Measurements from ENCODE around the gene PSMB10.

GRCh38 chr16:67943619-67944504, 7.2 kb upstream of the PSMB10 start, which contains the start of gene LCAT:
- TF ChIP-seq CTCF (conservative IDR thresholded peaks at IDR 0.05) (no peak), EZH2 (IDR thresholded peaks at IDR 0.05; ENCODE audit: low read depth) (no peak)

All from PC-9 (cell line).